ENCODE results near the gene SNX2. TPM values are rescaled to one million over a fixed set of nuclear protein-coding genes. Genes with fewer than 3 reads are reported as not detected.

The SNX2 gene
- total and polyA plus RNA-seq, 9 of the 15 experiments (the other 6 are each of a cell fraction or from before 2014, with no cell fraction given): 35.2 to 86.0 (median 58.1) TPM

DNA sequence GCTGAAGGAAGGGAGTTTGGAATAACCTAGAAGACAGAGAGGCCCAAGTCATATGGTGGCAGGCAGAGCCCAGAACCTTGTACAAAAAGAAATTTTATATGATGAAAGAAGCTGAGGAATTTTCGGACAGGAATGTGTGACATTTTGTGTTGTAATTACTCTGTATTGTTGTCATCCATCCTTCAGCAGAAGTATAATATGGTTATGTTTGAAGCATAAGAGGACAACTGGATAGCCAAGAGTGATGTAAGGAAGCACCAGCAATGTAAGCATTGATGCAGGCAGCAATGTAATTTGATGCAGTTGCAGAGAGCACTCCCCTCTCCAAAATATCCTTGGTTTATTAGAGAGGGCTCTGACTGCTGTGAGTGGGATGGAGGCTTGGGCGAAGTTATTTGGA is 19.1 kb upstream of the SNX2 start:
- intact Hi-C loops (cut with micrococcal nuclease): no loop called here
- no peak for DNase-seq (ENCODE audit: extremely low read depth in 1 of 4, low spot score in 3 of 4)
- no peak overlapping the region for H3K27ac ChIP-seq (ENCODE audit: extremely low read depth, low read depth, low read length)
- H3K9me1 ChIP-seq (ENCODE audit: control insufficient read depth, insufficient read depth, low read length): no peaks in the 10 kb centered on the region
- in situ Hi-C loops (cut with MboI): no loop called here
- peaks cover 0 to 4% of the 10 kb centered on the region in 2 experiments; a peak in 2 of 5 replicates for H3K27me3 ChIP-seq (ENCODE audit: control insufficient read depth in 2 of 2, insufficient read depth in 2 of 2, low read length in 2 of 2)
- WGBS (ENCODE audit: insufficient coverage, low coverage, missing lambda C conversion rate): 5% methylated on average over 2 of the region's 2 CpGs
- no peak for FAIRE-seq
- no peak overlapping the region for H2AFZ ChIP-seq (ENCODE audit: low read depth, low read length)
- CTCF ChIA-PET (ENCODE audit: low intra/inter-chr PET ratio): no interaction called here
- no peak for ATAC-seq
- H3K4me3 ChIP-seq: no peak overlapping the region
- POLR2A ChIA-PET: no interaction called here
- no peaks in the 10 kb centered on the region for H3K36me3 ChIP-seq (ENCODE audit: control insufficient read depth, insufficient read depth, low read length)
- H4K20me1 ChIP-seq (replicated peaks; ENCODE audit: control insufficient read depth, insufficient read depth, low read length): no peaks in the 10 kb centered on the region
- BruUV-seq (replicated peaks): no TSS peak
- TF ChIP-seq MEF2A (IDR thresholded peaks at IDR 0.05; ENCODE audit: control insufficient read depth, low read depth, low read length): no peak
- no peak for TF ChIP-seq CXXC5 (CRISPR knock-in tag; IDR thresholded peaks at IDR 0.05)
- TF ChIP-seq, protein P1, sequence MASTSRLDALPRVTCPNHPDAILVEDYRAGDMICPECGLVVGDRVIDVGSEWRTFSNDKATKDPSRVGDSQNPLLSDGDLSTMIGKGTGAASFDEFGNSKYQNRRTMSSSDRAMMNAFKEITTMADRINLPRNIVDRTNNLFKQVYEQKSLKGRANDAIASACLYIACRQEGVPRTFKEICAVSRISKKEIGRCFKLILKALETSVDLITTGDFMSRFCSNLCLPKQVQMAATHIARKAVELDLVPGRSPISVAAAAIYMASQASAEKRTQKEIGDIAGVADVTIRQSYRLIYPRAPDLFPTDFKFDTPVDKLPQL (IDR thresholded peaks at IDR 0.05; ENCODE audit: extremely low read depth, insufficient read length): no peak
- no peak for TF ChIP-seq KDM1A (IDR thresholded peaks at IDR 0.05)
- peak; percentile 52; the same call in 1 of the 2 replicates for TF ChIP-seq ZNF175 (CRISPR knock-in tag; IDR thresholded peaks at IDR 0.05; ENCODE audit: low read depth)
- TF ChIP-seq COPS2 (conservative IDR thresholded peaks at IDR 0.05): no peak
- TF ChIP-seq TFAM (CRISPR knock-in tag; conservative IDR thresholded peaks at IDR 0.05): no peak
- no peaks in the 10 kb centered on the region for H3K79me2 ChIP-seq (ENCODE audit: control insufficient read depth, insufficient read depth, low read length)
- H3K9me3 ChIP-seq (replicated peaks; ENCODE audit: control insufficient read depth, insufficient read depth, low read depth, low read length): no peaks in the 10 kb centered on the region
- no peak overlapping the region for H3K9ac ChIP-seq (ENCODE audit: insufficient read depth in 1 of 2, low read depth in 2 of 2, low read length in 2 of 2)
- H3K4me2 ChIP-seq (ENCODE audit: insufficient read depth, low read length): no peak overlapping the region
- H3K4me1 ChIP-seq (replicated peaks in 1 of 2; ENCODE audit: control insufficient read depth in 2 of 2, insufficient read depth in 2 of 2, low read length in 2 of 2): no peaks in the 10 kb centered on the region

Measured in K562 (cell line).